Suprapubic skin (tissue), 4 donors: ENCODE data around the gene TMEM258. TPM values are rescaled to one million over a fixed set of nuclear protein-coding genes. Genes with fewer than 3 reads are reported as not detected.
A peak's percentile ranks its signal among the peaks of the same experiment; 100 is the strongest.

Source experiments
- DNase-seq, 2 donors: peaks; one replicate each; pipeline ENCODE4 v3.0.0-alpha.2; 2019; ENCODE audit warnings: low spot score in 2 of 2
- H3K27ac ChIP-seq: fragments of 200-600 bp; sonication (generic); one replicate; pipeline ENCODE4 v1.5.1; 2019
- H3K27me3 ChIP-seq: fragments of 200-600 bp; sonication (generic); one replicate; pipeline ENCODE4 v1.5.1; 2019
- H3K36me3 ChIP-seq: fragments of 200-600 bp; sonication (generic); one replicate; pipeline ENCODE4 v1.5.1; 2019
- H3K4me1 ChIP-seq: fragments of 200-600 bp; sonication (generic); one replicate; pipeline ENCODE4 v1.5.1; 2019
- H3K4me3 ChIP-seq: fragments of 200-600 bp; sonication (generic); one replicate; pipeline ENCODE4 v1.5.1; 2019; ENCODE audit warnings: mild to moderate bottlenecking
- H3K9me3 ChIP-seq: fragments of 200-600 bp; sonication (generic); one replicate; pipeline ENCODE4 v1.5.1; 2019
- CTCF ChIP-seq, 2 donors: fragments of 200-600 bp in 1 of 2; fragments of 450-650 bp in 1 of 2; sonication (generic) in 1 of 2; IDR thresholded peaks; one replicate each; pipeline ENCODE4 v1.5.1; 2016 to 2019; ENCODE audit warnings: antibody characterized with exemption in 2 of 2, mild to moderate bottlenecking in 1 of 2, moderate library complexity in 1 of 2
- EP300 ChIP-seq: sonication (generic); formaldehyde crosslinking; IDR thresholded peaks from one replicate; pipeline ENCODE4 v1.6.1; 2017; ENCODE audit warnings: antibody characterized with exemption
- POLR2A ChIP-seq, 2 donors: fragments of 450-650 bp; IDR thresholded peaks; one replicate each; pipeline ENCODE4 v1.6.1; 2017; ENCODE audit warnings: antibody characterized with exemption in 2 of 2, mild to moderate bottlenecking in 2 of 2, moderate library complexity in 2 of 2
- POLR2AphosphoS5 ChIP-seq, 3 donors: sonication (generic); formaldehyde crosslinking; IDR thresholded peaks; one replicate each; pipeline ENCODE4 v1.6.1; 2017; ENCODE audit warnings: antibody characterized with exemption in 3 of 3
- WGBS: methylation state at CpG from one replicate; pipeline ENCODE4 v1.1.5; 2018; 5-methylcytosine and 5-hydroxymethylcytosine counted together
- total RNA-seq, 4 donors: library from RNA; depleted of rRNA; stranded (reverse); fragments of >200 nt; gene quantifications; one replicate each; pipeline ENCODE4 v1.1.0, GENCODE V29; 2016

TMEM258 gene
- total RNA-seq, 4 donors from 2014 or later = 29.7 to 44.8 (median 35.9) TPM

GRCh38 chr11:61776561-61777075 is 15.8 kb downstream of the TMEM258 start:
- 53% methylated on average over 4 of the region's 9 CpGs for WGBS
- no peak for DNase-seq
- Histone ChIP-seq H3K4me1 (peaks cover 12% of the 10 kb centered on the region), H3K27ac (no peak overlapping the region), H3K9me3 (no peaks in the 10 kb centered on the region), H3K27me3 (no peaks in the 10 kb centered on the region), H3K36me3 (no peaks in the 10 kb centered on the region), H3K4me3 (peak overlapping the region; percentile 41)
- TF ChIP-seq POLR2A (IDR thresholded peaks at IDR 0.05) (no peak), POLR2AphosphoS5 (IDR thresholded peaks at IDR 0.05) (no peak), CTCF (IDR thresholded peaks at IDR 0.05) (peak in 1 of 2 donors; percentile 69), EP300 (no peak)

GRCh38 chr11:61775606-61776554 is 16.5 kb downstream of the TMEM258 start:
- Histone ChIP-seq H3K4me3 (no peak overlapping the region), H3K4me1 (peaks cover 12% of the 10 kb centered on the region)
- TF ChIP-seq EP300 = no peak
- no peak for TF ChIP-seq POLR2AphosphoS5 (IDR thresholded peaks at IDR 0.05)

GRCh38 chr11:61775106-61775505 is 17.3 kb downstream of the TMEM258 start:
- Histone ChIP-seq H3K4me1 (peaks cover 12% of the 10 kb centered on the region), H3K4me3 (no peak overlapping the region), H3K27me3 (no peaks in the 10 kb centered on the region), H3K9me3 (no peaks in the 10 kb centered on the region), H3K27ac (no peak overlapping the region), H3K36me3 (no peaks in the 10 kb centered on the region)
- DNase-seq = no peak
- TF ChIP-seq POLR2A (IDR thresholded peaks at IDR 0.05) (no peak), POLR2AphosphoS5 (IDR thresholded peaks at IDR 0.05) (no peak), CTCF (IDR thresholded peaks at IDR 0.05) (no peak), EP300 (no peak)
- 91% methylated on average over 6 of the region's 6 CpGs for WGBS

More at GRCh38 chr11:61775606-61776554, 16.5 kb downstream of the TMEM258 start:
- DNase-seq = no peak
- Histone ChIP-seq H3K9me3 (no peaks in the 10 kb centered on the region), H3K36me3 (no peaks in the 10 kb centered on the region), H3K27me3 (no peaks in the 10 kb centered on the region), H3K27ac (no peak overlapping the region)
- WGBS = 73% methylated on average over 7 of the region's 20 CpGs

GRCh38 chr11:61774411-61774810 is 18.0 kb downstream of the TMEM258 start:
- Histone ChIP-seq H3K9me3 (no peaks in the 10 kb centered on the region), H3K36me3 (no peaks in the 10 kb centered on the region), H3K27ac (no peak overlapping the region), H3K27me3 (no peaks in the 10 kb centered on the region), H3K4me3 (no peak overlapping the region), H3K4me1 (peaks cover 12% of the 10 kb centered on the region)
- WGBS = 77% methylated on average over 12 of the region's 12 CpGs
- TF ChIP-seq CTCF (IDR thresholded peaks at IDR 0.05) (no peak), EP300 (no peak), POLR2A (IDR thresholded peaks at IDR 0.05) (no peak), POLR2AphosphoS5 (IDR thresholded peaks at IDR 0.05) (no peak)
- no peak for DNase-seq

GRCh38 chr11:61773809-61774208 is 18.6 kb downstream of the TMEM258 start:
- H3K27me3 ChIP-seq = no peaks in the 10 kb centered on the region
- WGBS = 71% methylated on average over 18 of the region's 18 CpGs
- H3K4me3 ChIP-seq = no peak overlapping the region
- H3K36me3 ChIP-seq = no peaks in the 10 kb centered on the region
- peaks cover 12% of the 10 kb centered on the region for H3K4me1 ChIP-seq
- DNase-seq = no peak
- no peak overlapping the region for H3K27ac ChIP-seq
- no peaks in the 10 kb centered on the region for H3K9me3 ChIP-seq
- TF ChIP-seq POLR2AphosphoS5 (IDR thresholded peaks at IDR 0.05) = no peak
- TF ChIP-seq EP300 = no peak
- TF ChIP-seq POLR2A (IDR thresholded peaks at IDR 0.05) = no peak
- TF ChIP-seq CTCF (IDR thresholded peaks at IDR 0.05) = no peak
